ENCODE measurements around the gene AREG.
"Not testable (repeated sequence)": the region's sequence is repeated elsewhere in the genome, so short reads cannot be mapped to it uniquely, and the experiment has no call there.

The AREG gene, protein sequence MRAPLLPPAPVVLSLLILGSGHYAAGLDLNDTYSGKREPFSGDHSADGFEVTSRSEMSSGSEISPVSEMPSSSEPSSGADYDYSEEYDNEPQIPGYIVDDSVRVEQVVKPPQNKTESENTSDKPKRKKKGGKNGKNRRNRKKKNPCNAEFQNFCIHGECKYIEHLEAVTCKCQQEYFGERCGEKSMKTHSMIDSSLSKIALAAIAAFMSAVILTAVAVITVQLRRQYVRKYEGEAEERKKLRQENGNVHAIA

DNA sequence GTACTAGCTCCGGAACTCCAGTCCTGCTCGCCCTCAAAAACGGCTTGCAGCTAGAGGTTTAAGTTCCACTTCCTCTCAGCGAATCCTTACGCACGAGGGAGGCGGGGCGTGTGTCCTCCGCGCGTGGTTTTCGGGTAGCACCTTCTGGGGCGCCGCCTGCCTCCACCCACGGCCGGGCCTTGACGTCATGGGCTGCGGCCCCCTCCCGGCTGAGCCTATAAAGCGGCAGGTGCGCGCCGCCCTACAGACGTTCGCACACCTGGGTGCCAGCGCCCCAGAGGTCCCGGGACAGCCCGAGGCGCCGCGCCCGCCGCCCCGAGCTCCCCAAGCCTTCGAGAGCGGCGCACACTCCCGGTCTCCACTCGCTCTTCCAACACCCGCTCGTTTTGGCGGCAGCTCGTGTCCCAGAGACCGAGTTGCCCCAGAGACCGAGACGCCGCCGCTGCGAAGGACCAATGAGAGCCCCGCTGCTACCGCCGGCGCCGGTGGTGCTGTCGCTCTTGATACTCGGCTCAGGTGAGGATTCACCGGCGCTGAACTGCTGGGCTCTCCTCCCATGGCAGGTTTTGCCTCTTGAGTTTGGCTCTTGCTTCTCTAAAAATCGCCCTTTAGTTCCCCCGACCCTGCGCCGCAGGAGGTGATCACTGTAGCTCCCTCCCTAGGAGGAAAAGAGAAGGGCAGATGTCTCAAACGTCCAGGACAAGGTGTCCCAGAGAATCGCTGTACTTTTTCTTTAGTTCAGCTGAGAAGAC lies at the start of gene AREG:
AREG (plus strand) TSS at position 246 of the 752 bp plus-strand sequence; CDS start at position 456, 210 bp downstream.
- peak; percentile 77 for DNase-seq

DNA sequence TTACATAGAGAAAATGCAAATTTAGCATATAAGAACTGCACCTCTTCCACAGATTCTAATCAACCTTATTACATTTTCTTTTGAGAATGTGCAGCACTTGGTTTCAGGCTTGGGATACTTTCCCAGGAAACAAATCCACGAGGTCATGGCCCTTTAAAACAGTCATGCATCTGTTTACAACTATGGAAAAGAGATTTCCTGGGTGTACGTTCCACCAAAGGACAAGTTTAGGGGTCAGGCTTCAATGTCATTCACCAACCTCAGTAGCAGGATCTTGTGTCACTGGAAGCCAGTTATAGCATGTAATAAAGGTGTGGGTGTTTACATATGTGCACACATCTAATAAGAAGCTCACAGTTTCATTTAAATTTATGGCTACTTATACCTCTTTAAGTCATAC lies 49.3 kb upstream of the AREG start:
- no peak for DNase-seq

DNA sequence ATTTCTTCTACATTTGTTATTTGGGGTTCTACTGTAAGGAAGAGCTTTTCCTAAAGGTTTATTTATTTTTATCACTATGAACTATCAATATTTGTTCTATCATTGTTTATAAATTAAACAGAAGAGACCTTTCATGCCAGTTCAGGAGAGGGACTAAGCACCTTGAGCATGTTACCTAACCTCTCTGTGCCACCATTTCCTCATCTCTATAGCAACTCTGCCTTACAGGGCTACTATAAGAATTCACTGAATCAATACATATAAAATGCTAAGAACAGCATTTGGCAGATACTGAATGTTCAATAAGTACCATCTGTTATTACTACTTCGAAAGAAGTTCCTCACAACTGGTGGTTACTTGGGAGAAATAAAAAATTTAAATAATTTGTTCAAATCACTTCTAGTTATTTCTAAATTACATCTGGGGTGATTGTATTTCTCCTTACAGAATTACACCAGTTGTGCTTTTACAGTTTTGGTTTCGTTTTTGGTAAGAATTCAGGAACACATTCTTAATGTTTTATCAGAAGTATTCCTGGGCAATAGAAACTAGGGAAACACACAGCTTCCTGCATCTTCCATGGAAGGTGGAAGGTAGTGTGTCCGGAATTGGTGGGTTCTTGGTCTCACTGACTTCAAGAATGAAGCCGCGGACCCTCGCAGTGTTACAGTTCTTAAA lies 47.0 kb upstream of the AREG start:
- DNase-seq, result no peak

DNA sequence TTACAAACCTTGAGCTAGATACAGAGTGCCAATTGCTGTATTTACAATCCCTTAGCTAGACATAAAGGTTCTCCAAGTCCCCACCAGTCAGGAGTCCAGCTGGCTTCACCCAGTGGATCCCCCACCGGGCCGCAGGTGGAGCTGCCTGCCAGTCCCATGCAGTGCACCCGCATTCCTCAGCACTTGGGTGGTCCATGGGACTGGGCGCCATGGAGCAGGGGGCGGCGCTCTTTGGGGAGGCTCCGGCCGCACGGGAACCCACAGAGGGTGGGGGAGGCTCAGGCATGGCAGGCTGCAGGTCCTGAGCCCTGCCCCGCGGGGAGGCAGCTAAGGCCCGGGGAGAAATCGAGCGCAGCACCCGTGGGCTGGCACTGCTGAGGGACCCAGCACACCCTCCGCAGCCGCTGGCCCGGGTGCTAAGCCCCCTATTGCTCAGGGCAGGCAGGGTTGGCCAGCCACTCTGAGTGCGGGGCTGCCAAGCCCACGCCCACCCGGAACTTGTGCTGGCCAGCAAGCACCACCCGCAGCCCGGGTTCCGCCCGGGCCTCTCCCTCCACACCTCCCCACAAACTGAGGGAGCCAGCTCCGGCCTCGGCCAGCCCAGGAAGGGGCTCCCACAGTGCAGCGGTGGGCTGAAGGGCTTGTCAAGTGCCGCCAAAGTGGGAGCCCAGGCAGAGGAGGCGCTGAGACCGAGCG lies 45.9 kb upstream of the AREG start:
- not testable (repeated sequence) for DNase-seq

DNA sequence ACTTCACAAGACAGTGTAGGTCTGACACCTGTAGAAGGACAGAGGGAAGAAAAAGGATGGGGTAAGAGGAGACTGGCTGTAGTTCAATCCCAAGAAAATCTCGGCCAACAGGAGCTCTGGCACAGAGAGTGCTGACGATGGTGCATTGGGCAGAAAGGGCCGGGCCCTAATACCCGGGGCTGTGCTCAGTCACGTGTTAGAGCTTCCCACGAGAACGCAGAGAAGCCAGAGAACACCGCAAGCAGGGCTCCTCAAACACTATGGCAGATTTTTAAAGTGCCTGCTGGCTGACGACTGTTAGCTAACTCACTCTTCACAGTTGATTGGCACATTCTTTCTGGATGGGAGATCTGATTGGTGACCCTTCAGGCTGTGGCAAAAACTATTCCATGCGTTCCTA lies 44.5 kb upstream of the AREG start:
- no peak for DNase-seq

DNA sequence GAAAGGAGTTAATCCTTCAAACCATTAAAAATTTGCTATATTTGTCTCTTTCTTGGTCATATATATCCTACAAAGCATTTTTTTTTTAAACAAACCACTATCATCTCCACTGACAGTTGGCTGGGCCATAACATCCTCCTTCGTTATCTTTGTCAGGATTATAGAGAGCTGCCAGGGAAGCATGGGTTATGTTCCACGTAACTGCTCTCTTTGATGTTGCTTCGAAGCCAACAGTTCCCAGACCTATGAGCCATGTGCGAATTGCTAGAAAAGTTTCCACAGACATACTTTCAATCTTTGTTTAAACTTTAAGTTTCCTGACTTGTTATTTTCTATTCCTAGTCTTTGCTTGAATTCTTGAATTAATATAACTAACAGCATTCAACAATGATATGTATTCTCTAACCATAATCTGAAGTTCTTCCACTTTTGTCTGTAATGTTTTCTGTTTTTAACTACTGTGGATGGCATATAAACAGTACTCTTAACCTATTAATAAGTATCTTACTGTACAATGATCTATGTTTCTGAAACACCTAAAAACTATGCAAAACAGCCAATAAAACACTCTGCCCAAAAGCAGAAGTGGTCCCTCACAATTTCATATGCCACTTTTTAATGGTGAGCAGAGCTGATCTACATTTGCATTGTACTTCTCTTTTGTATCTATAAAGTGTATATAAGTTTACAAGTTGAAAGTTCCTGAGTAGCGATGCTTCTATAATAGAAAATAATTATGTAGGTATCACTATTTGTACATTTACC lies 42.1 kb upstream of the AREG start:
- no peak for DNase-seq

DNA sequence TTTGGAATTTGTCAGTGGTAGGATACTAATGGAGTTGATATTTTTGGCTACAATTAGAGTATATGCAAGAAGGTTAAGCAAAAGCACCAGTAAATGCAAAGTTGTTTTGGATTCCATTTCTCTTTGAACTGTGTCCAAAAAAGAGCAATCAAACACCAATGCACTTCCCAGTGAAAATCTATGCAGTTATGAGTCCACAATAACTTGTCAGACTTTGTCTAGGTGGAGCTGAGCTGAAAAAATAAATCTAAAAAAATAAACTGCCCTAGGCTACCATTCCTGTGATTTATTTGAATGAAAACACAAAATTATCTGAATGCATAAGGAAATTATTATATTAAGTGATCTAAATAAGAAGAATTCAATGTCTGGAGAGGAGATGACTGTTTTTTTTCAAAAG lies 37.0 kb upstream of the AREG start:
- DNase-seq, result no peak

DNA sequence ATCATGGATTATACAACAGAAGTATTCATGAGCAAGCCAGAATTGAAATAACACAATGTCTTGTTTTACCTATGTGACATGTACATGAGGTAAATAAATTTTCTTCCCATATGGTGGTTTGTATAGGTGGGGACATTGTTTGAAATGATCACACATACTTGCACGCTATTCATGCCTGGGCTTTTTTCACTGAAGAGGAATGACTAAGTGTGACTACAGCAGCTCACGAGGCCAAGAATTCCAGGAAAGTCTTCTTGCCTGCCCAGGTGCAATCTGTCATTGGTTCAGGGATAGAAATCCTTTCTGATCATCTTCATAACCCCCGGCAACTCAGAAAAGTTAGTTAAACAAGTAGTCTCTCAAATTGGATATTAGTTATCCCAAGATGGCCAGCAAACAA lies 36.3 kb upstream of the AREG start:
- DNase-seq, result no peak

DNA sequence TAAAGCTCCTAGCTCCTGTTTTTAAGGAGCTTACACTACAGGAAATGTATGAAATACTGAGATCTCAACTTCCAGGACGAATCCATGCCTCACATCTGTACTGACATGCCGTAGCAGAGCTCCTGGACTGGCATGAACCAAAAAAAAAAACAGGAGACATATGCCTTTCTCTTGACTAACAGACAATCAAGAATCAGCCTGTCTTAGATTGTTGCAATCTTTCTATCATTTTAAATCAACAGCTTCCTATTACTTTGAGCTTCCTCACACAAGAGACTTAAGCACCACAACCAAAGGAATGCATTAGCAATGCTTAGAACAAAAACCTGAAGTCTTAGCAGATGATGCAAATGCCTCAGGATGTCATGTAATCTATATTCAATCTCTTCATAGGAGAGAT lies 34.7 kb upstream of the AREG start:
- DNase-seq, result no peak

DNA sequence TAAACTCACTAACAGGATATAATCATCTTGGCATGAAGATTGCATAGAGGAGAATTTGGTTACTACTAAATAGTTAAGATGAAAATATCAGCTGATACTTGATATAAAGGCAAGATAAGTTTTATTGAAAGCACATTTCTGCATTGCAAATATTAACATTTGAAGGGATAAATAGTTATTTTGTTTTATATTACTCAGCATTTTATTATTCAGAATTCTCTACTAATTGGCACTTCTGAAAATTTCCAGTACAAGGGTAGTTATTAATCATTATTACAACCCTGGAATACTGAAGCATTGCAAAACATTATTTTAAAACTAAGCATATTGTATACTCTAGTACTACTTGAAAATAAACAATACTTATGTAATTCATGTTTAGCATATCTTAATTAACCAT lies 32.7 kb upstream of the AREG start:
- no peak for DNase-seq

DNA sequence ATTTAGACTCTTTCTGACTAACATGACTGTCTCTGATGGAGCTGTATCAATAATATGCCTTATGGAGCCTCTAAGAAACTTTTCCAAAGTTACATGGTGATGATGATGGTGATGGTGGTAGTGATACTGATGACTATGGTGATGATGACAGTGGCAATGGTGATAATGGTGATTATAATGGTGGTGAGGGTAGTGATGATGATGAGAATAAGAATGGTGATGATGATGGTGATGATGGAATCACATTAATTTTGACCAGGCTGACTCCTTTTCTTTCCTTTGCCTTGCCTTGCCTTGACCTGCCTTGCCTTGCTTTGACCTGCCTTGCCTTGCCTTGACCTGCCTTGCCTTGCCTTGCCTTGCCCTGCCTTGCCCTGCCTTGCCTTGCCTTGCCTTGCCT lies 31.7 kb upstream of the AREG start:
- no peak for DNase-seq

DNA sequence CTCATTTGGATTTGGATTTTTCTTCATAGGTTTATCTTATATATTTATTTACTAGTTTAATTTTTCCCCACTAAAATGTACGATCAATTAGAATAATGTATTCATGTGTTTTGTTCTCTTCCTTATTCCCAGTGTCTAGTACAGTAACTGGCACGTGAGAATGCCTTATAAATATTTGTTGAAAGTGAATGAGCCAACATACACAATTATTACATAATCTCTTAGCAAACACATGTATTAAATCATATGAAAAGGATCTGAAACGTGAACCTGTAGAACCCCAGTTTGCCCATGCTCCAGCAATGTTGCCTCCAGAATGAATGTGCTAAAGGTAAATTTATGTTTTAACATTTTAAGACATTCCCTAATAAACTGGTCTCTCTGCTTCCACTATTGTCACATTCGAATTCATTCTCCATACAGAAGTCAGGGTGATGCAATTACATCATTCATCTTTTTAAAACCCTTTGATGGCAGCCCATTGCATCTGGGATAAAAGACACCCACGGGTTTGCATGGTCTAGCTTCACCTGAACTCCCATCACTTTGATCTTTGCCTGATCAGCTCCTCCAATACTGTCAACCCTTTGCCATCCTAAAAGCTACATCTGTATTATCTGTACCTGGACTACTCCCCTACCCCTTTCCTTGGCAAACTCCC lies 30.7 kb upstream of the AREG start:
- no peak for DNase-seq

DNA sequence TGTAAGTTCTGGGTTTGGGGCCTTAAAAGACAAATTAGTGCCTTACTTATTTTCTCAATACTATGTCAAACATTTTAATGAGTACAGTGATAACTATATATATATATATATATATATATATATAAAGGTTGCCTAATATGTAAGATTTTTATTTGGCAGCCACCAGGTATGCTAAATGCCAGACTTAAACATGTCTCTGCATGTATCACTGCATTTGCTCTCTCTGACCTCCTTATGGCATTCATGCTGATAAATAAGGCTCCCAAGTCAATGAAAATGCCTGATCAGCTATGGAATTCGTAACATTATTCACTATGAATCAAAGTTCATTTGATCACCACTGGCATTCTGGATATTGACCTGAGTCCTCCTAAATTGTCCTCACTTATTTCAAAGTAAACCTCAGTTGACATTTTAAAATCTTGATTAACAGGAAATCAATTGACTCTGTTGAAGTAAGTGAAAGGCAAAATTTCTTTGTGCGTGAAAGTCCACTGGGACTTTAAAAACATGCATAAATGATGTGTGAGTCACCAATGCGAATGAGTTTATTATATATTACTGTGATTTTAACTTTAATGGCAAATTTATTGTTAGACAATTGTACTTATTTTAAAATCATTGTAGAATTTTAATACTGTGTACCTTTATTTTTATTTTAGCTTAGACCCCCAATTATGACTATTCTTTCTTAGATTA lies 29.2 kb upstream of the AREG start:
- DNase-seq, result no peak

DNA sequence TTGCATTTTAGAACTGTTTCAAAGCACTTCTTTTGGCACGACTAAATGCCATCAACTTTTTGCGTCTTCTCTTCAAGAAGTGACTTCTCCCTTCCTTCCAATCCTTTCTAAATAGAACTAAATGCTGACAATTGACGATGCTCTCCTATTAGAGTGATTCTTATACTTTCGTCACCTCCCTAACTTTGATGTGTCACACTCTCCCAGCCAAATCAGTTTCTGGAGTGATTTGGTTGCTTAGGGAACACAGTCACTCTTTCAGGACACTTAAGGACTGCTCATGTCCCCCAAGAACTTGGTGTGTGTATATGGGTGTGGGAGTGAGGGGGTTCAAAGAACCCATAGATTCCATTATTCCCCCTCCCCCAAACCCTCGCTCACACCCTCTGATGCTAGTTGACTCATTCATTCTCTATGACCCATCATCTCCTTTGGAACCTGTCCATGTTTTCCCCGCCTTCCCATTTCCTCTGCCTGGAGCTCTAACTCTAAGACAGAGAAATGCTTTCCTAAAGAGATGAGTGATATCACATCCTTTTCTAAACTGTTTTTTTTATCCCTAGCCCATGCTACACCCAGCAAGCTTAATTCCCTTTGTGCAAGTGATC lies 26.8 kb upstream of the AREG start:
- no peak for DNase-seq

DNA sequence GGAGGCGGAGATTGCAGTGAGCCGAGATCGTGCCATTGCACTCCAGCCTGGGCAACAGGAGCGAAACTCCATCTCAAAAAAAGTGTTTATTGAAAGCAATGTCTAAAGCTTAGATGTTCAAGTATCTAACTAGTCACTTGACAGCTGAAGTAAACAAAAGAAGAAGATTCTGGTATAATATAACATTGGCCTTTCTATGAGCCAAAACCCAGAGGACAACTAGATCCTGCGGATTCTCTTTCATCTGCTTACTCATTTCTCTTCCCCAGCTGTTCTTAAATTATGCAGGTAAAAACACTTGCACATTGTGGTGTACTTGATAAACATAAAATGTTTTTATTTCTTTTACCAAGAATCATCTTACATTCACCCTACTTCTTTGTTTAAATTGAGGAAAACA lies 24.1 kb upstream of the AREG start:
- DNase-seq, result no peak

DNA sequence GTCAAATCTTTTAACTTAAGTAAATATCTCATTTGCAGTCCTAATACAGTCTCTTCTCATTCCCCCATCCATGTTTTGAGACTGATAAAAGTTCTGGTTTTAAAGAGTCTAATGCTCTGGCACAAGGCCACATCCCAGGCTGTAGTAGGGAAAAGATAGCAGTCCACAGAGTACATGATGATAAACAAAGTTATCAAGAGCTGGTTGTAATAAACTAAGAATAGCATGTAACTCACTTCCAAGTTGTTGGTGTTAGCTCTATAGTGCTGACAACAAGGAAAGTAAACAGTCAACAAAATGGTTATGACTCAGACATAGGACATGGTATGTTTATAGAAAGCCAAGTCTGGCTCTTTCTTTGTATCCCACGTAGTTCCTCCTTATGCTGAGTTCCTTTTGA lies 21.8 kb upstream of the AREG start:
- DNase-seq, result no peak

DNA sequence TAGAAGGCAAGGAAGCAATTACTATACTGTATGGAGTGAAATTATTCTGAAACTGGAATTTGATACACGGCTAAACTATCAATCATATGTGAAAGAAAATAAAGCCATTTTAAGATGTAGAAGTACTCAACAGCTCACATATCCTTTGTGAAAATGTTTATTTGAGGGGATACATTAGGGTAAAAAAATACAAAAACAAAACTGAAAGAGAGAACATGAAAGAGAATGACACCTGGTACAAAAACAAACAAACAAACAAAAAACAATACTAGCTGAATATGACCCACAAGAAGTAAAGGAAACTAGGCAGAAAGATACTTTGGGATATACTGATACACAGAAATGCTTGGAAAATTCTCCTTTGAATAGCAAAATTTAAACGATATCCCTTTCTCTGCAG lies 20.8 kb upstream of the AREG start:
- no peak for DNase-seq

DNA sequence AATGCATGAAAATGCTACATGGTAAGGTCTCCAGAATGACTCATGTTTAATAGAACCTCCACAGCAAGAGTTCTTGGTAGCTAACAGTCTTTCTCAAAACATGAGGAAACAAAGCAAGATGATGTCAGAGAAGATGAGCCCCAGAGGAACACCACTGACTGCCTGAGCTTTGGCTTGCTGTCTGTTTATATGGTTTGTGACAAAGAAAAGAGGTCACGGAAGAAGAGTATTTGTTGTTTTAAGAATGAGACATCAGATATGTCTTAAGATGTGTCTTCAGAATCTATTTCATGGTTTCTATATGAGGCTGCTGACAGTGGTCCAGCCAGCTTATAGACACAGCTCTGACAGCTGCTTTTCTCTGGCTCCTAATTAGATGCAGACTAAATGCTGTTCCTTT lies 18.8 kb upstream of the AREG start:
- DNase-seq, result no peak

DNA sequence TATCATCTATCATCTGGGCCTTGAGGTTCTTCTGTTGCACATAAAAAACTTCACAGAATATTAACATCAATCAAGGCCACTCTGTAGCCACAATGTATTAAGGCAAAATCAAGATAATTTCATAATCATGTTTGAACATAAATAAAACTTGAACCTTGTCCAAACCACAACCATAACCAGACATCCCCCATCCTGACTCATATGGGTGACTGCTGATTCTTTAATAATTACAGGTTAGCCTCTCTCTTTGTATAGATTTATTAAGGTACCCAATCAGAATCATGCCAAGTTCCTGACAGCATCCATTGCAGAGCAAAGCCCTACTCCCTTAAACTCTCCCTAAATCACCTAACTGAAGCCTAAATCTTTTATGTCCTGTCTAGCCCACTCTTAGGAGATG lies 16.7 kb upstream of the AREG start:
- no peak for DNase-seq

DNA sequence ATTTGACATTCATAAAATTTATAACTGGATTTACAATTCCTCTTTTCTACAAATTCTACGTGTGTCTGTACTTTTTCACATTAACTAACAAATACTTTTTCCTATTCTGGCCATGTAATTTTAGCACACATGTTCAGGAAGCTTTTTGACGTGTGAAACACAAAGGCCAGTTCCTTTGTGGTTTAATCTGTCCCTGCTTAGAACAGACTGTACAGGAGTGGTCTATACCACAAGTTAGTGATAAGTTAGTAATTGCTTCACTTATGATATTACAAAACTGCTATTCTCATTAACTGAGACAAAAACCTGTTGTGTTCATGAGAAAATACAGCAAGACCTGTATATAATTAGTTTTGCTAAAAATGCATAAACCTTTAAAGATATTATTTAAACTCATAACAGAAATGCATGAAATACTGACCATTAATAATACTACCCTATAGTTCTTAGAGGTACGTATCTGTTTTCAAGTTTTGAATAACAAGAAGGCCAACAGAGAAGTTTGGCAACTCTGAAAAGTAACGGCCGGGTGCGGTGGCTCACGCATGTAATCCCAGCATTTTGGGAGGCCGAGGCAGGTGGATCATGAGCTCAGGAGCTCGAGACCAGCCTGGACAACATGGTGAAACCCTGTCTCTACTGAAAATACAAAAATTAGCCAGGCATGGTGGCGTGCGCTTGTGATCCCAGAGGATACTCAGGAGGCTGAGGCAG lies 13.7 kb upstream of the AREG start:
- DNase-seq, result no peak

DNA sequence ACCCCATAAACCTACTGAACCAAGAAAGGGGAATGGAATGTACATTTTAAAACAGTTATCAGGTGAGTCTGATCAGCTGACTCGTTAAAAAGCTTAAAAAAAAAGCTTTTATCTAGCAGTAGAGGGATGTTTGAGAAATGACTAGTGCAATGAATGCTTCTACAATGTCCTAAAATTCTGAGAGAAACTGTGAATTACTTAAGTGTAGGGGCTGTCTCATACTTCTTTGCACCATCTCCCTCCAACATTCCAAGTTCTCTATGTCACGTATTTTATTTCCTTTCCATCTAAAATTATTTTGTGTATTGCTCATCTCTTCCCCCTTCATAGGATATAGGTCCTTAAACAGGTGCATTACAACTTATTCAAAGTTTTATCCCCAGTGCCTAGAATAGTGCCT lies 11.9 kb upstream of the AREG start:
- no peak for DNase-seq
